CD4-positive, alpha-beta T cell (primary cell): ENCODE results near the gene FMO1. TPM values are rescaled to one million over a fixed set of nuclear protein-coding genes. Genes with fewer than 3 reads are reported as not detected.

ENCODE experiments used
- ATAC-seq: fragments of 200-7000 bp; cut with Tn5 transposase; one replicate; pipeline ENCODE4 v1.10.0; 2022; ENCODE audit warnings: mild to moderate bottlenecking; ENCODE audit not compliant: poor library complexity
- CTCF ChIA-PET: fragments of 350-600 bp; sonication (Branson Sonifier 250); formaldehyde crosslinking; loops from one replicate; lab custom pipeline; 2021; ENCODE audit warnings: antibody characterized with exemption, inconsistent platforms; lab: Charles Lee
- POLR2A ChIA-PET: fragments of 350-600 bp; sonication (Branson Sonifier 250); formaldehyde crosslinking; loops from one replicate; lab custom pipeline; 2021; ENCODE audit warnings: antibody characterized with exemption, inconsistent platforms; lab: Charles Lee
- DNase-seq, 14 experiments: peaks; one replicate each; pipeline ENCODE4 v3.0.0-alpha.2; 2013 to 2020; ENCODE audit warnings: mixed read lengths in 2 of 14
- H3K27ac ChIP-seq, 2 donors: one replicate each; pipeline versions ENCODE4 v1.5.1 to v1.7.0; 2013; ENCODE audit warnings: low read length in 2 of 2, low read depth in 1 of 2, mild to moderate bottlenecking in 1 of 2
- H3K27me3 ChIP-seq, 2 experiments: 1 replicate in 1 of 2; 2 replicates in 1 of 2; pipeline versions ENCODE4 v1.6.1 to v1.7.0; 2013; ENCODE audit warnings: low read length in 2 of 2, control low read depth in 1 of 2, mild to moderate bottlenecking in 1 of 2, moderate library complexity in 1 of 2; ENCODE audit not compliant: insufficient read depth in 2 of 2, control insufficient read depth in 1 of 2
- H3K36me3 ChIP-seq: one replicate; pipeline ENCODE4 v1.6.1; 2013; ENCODE audit warnings: low read length, control low read depth; ENCODE audit not compliant: insufficient read depth
- H3K4me1 ChIP-seq: one replicate; pipeline ENCODE4 v1.6.1; 2013; ENCODE audit warnings: low read length, control low read depth; ENCODE audit not compliant: insufficient read depth
- H3K4me3 ChIP-seq: one replicate; pipeline ENCODE4 v1.5.1; 2013; ENCODE audit warnings: mild to moderate bottlenecking, low read length, moderate library complexity
- H3K9me3 ChIP-seq, 2 experiments: 1 replicate in 1 of 2; 2 replicates in 1 of 2; pipeline versions ENCODE4 v1.6.1 to v1.7.0; 2013; ENCODE audit warnings: low read length in 2 of 2, mild to moderate bottlenecking in 2 of 2, control low read depth in 1 of 2, moderate library complexity in 1 of 2; ENCODE audit not compliant: control insufficient read depth in 1 of 2, insufficient read depth in 1 of 2
- H3K27ac Mint-ChIP-seq: one replicate; pipeline ENCODE4 v1.8.0; 2020; ENCODE audit warnings: mixed read lengths
- H3K27me3 Mint-ChIP-seq: one replicate; pipeline ENCODE4 v1.8.0; 2021; ENCODE audit warnings: mixed read lengths
- H3K36me3 Mint-ChIP-seq: one replicate; pipeline ENCODE4 v1.8.0; 2021; ENCODE audit warnings: low read depth, mixed read lengths
- H3K4me1 Mint-ChIP-seq: one replicate; pipeline ENCODE4 v1.8.0; 2021; ENCODE audit warnings: low read depth, mixed read lengths
- H3K4me3 Mint-ChIP-seq: one replicate; pipeline ENCODE4 v1.8.0; 2020; ENCODE audit warnings: mild to moderate bottlenecking, mixed read lengths
- H3K9me3 Mint-ChIP-seq: one replicate; pipeline ENCODE4 v1.8.0; 2020; ENCODE audit warnings: mixed read lengths
- intact Hi-C, 2 experiments: fragments of 100-400 bp; cut with DNase I in 1 of 2; cut with micrococcal nuclease in 1 of 2; formaldehyde crosslinking; loops; one replicate each; pipeline versions ENCODE4 v1.15.1 to v1.9.0; 2023 to 2025; cut with DNase I, micrococcal nuclease
- total RNA-seq, 174 experiments: library from RNA in 2 of 174; stranded (reverse) in 2 of 174; gene quantifications; one replicate each; pipeline ENCODE4 v1.2.3 and lab custom pipeline; 2021 to 2026
- TF ChIP-seq, protein P1 (sequence below): fragments of 200-600 bp; IDR thresholded peaks from one replicate; pipeline ENCODE4 v1.8.0; 2022; ENCODE audit warnings: antibody characterized with exemption, mild to moderate bottlenecking

FMO1 gene
- total RNA-seq, 2 experiments from 2014 or later: not detected

DNA sequence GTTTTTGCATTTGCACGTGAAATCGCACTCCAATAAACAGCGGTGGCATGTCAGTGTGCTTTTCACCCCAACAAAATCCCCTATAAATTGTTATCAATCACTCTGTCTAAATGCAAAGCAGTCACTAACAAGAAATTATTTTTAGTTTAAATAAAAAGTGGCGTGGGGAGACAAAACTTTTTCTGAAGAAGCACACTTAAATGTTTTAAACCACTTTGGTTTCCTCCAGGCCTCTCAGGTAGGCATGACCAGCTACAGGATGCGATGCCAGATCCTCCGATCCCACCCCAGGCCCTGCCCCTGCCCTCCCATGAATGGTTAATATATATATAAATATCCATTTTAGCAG, 3.6 kb downstream of the FMO1 start:
- POLR2A ChIA-PET: no interaction called here
- TF ChIP-seq, protein P1, sequence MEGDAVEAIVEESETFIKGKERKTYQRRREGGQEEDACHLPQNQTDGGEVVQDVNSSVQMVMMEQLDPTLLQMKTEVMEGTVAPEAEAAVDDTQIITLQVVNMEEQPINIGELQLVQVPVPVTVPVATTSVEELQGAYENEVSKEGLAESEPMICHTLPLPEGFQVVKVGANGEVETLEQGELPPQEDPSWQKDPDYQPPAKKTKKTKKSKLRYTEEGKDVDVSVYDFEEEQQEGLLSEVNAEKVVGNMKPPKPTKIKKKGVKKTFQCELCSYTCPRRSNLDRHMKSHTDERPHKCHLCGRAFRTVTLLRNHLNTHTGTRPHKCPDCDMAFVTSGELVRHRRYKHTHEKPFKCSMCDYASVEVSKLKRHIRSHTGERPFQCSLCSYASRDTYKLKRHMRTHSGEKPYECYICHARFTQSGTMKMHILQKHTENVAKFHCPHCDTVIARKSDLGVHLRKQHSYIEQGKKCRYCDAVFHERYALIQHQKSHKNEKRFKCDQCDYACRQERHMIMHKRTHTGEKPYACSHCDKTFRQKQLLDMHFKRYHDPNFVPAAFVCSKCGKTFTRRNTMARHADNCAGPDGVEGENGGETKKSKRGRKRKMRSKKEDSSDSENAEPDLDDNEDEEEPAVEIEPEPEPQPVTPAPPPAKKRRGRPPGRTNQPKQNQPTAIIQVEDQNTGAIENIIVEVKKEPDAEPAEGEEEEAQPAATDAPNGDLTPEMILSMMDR: no peak
- H3K27ac Mint-ChIP-seq: no peak overlapping the region
- Histone ChIP-seq H3K4me3 (peak overlapping the region; percentile 50), H3K4me1 (peaks cover 12% of the 10 kb centered on the region), H3K36me3 (no peaks in the 10 kb centered on the region), H3K27me3 (peaks cover 22 to 24% of the 10 kb centered on the region in 2 experiments), H3K27ac (no peak overlapping the region), H3K9me3 (no peaks in the 10 kb centered on the region)
- CTCF ChIA-PET: no interaction called here
- ATAC-seq: no peak
- no peaks in the 10 kb centered on the region for H3K9me3 Mint-ChIP-seq
- no peak for DNase-seq
- peaks cover 15% of the 10 kb centered on the region for H3K4me1 Mint-ChIP-seq
- intact Hi-C loops: no loop called here
- no peaks in the 10 kb centered on the region for H3K36me3 Mint-ChIP-seq
- peaks cover 76% of the 10 kb centered on the region for H3K27me3 Mint-ChIP-seq
- H3K4me3 Mint-ChIP-seq: peak overlapping the region; percentile 83

GRCh38 chr1:171252482-171252881, 4.2 kb downstream of the FMO1 start:
- no peak overlapping the region for H3K27ac Mint-ChIP-seq
- H3K27me3 Mint-ChIP-seq: peaks cover 70% of the 10 kb centered on the region
- H3K4me1 ChIP-seq: peaks cover 12% of the 10 kb centered on the region
- peaks cover 15% of the 10 kb centered on the region for H3K4me1 Mint-ChIP-seq
- peak in 3 of 14 experiments; percentile 16 to 24 (median 20) for DNase-seq
- intact Hi-C loops: no loop called here
- no peaks in the 10 kb centered on the region for H3K9me3 Mint-ChIP-seq
- no peaks in the 10 kb centered on the region for H3K36me3 Mint-ChIP-seq
- CTCF ChIA-PET: no interaction called here
- POLR2A ChIA-PET: no interaction called here
- H3K4me3 Mint-ChIP-seq: peak overlapping the region; percentile 52
- no peaks in the 10 kb centered on the region for H3K36me3 ChIP-seq
- no peak for ATAC-seq
- H3K27me3 ChIP-seq: peaks cover 22 to 24% of the 10 kb centered on the region in 2 experiments
- no peaks in the 10 kb centered on the region for H3K9me3 ChIP-seq
- H3K27ac ChIP-seq: no peak overlapping the region
- no peak overlapping the region for H3K4me3 ChIP-seq
- TF ChIP-seq, protein P1: no peak

DNA sequence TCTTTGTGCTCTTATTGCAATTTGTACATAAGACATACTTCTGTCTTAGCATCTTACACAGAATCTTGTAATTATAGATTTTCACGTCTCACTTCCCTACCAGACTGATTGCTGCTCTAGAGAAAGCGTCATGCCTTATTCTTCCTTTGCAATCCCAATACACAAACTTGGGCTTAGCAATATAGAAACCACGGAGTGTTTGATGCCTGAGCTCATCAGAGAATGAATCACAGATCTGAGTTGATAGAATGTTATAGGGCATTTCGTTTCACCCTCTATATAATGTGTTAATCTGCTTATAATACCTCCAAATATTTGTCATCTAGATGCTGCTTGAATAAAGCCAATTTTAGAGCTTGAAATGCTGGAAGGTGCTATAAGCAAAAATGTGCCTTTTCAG, 6.6 kb downstream of the FMO1 start:
- peaks cover 12% of the 10 kb centered on the region for H3K4me1 ChIP-seq
- H3K27me3 Mint-ChIP-seq: peaks cover 47% of the 10 kb centered on the region
- no peak overlapping the region for H3K27ac Mint-ChIP-seq
- no peaks in the 10 kb centered on the region for H3K9me3 Mint-ChIP-seq
- H3K9me3 ChIP-seq: no peaks in the 10 kb centered on the region
- no peak overlapping the region for H3K4me3 Mint-ChIP-seq
- H3K4me1 Mint-ChIP-seq: peaks cover 15% of the 10 kb centered on the region
- ATAC-seq (no peak), DNase-seq (no peak)
- ChIA-PET POLR2A (no interaction called here), CTCF (no interaction called here)
- intact Hi-C loops: no loop called here
- no peak overlapping the region for H3K27ac ChIP-seq
- peaks cover 16 to 18% of the 10 kb centered on the region in 2 experiments for H3K27me3 ChIP-seq
- H3K36me3 ChIP-seq: no peaks in the 10 kb centered on the region
- TF ChIP-seq, protein P1: no peak
- no peak overlapping the region for H3K4me3 ChIP-seq
- H3K36me3 Mint-ChIP-seq: no peaks in the 10 kb centered on the region
